Activated CD4-positive, alpha-beta memory T cell treated with anti-CD3 and anti-CD28 coated beads for 36 hours (primary cell): ENCODE results near the gene KIFC3. TPM values are rescaled to one million over a fixed set of nuclear protein-coding genes. Genes with fewer than 3 reads are reported as not detected.
"Not testable (repeated sequence)": the region's sequence is repeated elsewhere in the genome, so short reads cannot be mapped to it uniquely, and the experiment has no call there.

Experiments used
- CTCF ChIA-PET: fragments of 350-600 bp; sonication (Branson Sonifier 250); formaldehyde crosslinking; loops from one replicate; lab custom pipeline; 2021; ENCODE audit warnings: antibody characterized with exemption, inconsistent platforms; lab: Charles Lee
- POLR2A ChIA-PET: fragments of 350-600 bp; sonication (Branson Sonifier 250); formaldehyde crosslinking; loops from one replicate; lab custom pipeline; 2021; ENCODE audit warnings: antibody characterized with exemption; lab: Charles Lee
- DNase-seq: peaks from one replicate; pipeline ENCODE4 v3.0.0-alpha.2; 2020
- H3K27ac Mint-ChIP-seq: one replicate; pipeline ENCODE4 v1.8.0; 2021; ENCODE audit warnings: mixed read lengths
- H3K27me3 Mint-ChIP-seq: one replicate; pipeline ENCODE4 v1.8.0; 2021; ENCODE audit warnings: mixed read lengths
- H3K36me3 Mint-ChIP-seq: one replicate; pipeline ENCODE4 v1.8.0; 2021; ENCODE audit warnings: mixed read lengths
- H3K4me1 Mint-ChIP-seq: one replicate; pipeline ENCODE4 v1.8.0; 2021; ENCODE audit warnings: low read depth, mixed read lengths
- H3K4me3 Mint-ChIP-seq: one replicate; pipeline ENCODE4 v1.8.0; 2021; ENCODE audit warnings: mild to moderate bottlenecking, mixed read lengths
- H3K9me3 Mint-ChIP-seq: one replicate; pipeline ENCODE4 v1.8.0; 2021; ENCODE audit warnings: mixed read lengths
- intact Hi-C: fragments of 100-400 bp; cut with micrococcal nuclease; formaldehyde crosslinking; loops from one replicate; pipeline ENCODE4 v1.15.1; 2023
- total RNA-seq, 2 experiments: library from RNA; stranded (reverse); gene quantifications; one replicate each; pipeline ENCODE4 v1.2.3, GENCODE V29; 2021

Gene KIFC3
- total RNA-seq, 2 experiments from 2014 or later = 0.83 to 1.3 TPM

DNA sequence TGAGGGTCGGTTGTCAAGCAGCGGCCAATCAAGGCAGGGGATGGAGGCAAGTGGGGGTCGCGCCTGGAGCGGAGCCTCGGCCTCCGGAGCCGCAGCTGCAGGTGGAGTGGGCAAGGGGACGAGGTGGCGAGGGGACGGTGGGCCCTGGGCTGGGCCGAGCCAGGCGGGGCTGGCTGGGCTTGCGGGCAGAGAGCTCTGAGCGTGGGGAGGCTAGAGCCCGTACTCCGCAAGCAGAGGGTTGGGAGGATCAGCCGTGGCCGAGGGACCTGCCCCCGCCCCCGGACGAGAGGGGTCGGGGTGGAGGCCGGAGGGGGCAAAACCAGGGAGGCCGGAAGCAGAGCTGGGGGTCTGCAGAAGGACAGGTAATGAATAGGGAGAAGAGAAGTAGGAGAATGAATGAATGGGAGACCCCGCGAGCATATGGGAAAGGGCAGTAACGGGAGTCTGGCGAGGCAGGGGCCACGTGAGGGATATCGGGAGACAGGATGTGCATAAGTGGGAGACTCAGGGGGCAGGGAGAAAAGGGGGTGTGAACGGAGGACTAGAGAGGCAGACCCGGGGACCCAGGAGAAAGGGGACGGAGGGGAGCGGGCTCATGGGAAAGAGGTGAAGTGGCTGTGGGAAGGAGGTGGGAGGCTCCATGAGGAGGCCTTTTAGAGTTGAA is 66.4 kb downstream of the KIFC3 start, which contains the start of gene KATNB1:
Gene KATNB1 (plus strand): TSS at position 16 of the 664 bp plus-strand sequence. CDS start 1,474 bp downstream, outside the sequence.
- Mint-ChIP-seq H3K4me3 (peak within 1 kb of the TSS; percentile 99), H3K4me1 (peaks cover 27% of the 10 kb centered on the region), H3K9me3 (peaks cover 16% of the 10 kb centered on the region), H3K27me3 (peaks cover 2% of the 10 kb centered on the region), H3K27ac (peak within 1 kb of the TSS; percentile 87), H3K36me3 (peaks cover 19% of the 10 kb centered on the region)
- CTCF ChIA-PET = interaction anchor here (0.6 to 4.4 kb wide), 17 partner anchors 20 to 392 kb away, joined by 3 to 30 read pairs (median 3); partner anchors contain the start of genes ADGRG5 and ZNF319
- intact Hi-C loops = loop anchor here (1.0 to 5.0 kb wide), 8 partner anchors 87 to 436 kb away; partner anchors contain the start of genes CFAP20, POLR2C, USB1 and ZNF319
- POLR2A ChIA-PET = interaction anchor here (0.5 to 1.6 kb wide), 9 partner anchors 10 to 976 kb away, joined by 3 to 6 read pairs (median 3); partner anchors contain the start of genes CIAPIN1, COQ9, USB1 and ZNF319
- DNase-seq = no peak

- DNase-seq = peak; percentile 98
- H3K27ac Mint-ChIP-seq = peak overlapping the region; percentile 87
- peaks cover 2% of the 10 kb centered on the region for H3K27me3 Mint-ChIP-seq
- intact Hi-C loops = loop anchor here (1.0 to 5.0 kb wide), 8 partner anchors 86 to 435 kb away; partner anchors contain the start of genes CFAP20, POLR2C, USB1 and ZNF319
- ChIA-PET POLR2A (interaction anchor here (0.5 to 1.6 kb wide), 8 partner anchors 11 to 977 kb away, joined by 3 to 6 read pairs (median 3); partner anchors contain the start of genes CIAPIN1, COQ9, USB1 and ZNF319), CTCF (interaction anchor here (0.8 to 4.4 kb wide), 12 partner anchors 23 to 392 kb away, joined by 3 to 30 read pairs (median 5); partner anchors contain the start of gene ZNF319)
- H3K9me3 Mint-ChIP-seq = peaks cover 16% of the 10 kb centered on the region
- H3K36me3 Mint-ChIP-seq = peaks cover 19% of the 10 kb centered on the region
- peak overlapping the region; percentile 99 for H3K4me3 Mint-ChIP-seq
- H3K4me1 Mint-ChIP-seq = peaks cover 27% of the 10 kb centered on the region
Measured at GRCh38 chr16:57734925-57735754, 67.2 kb downstream of the KIFC3 start.

DNA sequence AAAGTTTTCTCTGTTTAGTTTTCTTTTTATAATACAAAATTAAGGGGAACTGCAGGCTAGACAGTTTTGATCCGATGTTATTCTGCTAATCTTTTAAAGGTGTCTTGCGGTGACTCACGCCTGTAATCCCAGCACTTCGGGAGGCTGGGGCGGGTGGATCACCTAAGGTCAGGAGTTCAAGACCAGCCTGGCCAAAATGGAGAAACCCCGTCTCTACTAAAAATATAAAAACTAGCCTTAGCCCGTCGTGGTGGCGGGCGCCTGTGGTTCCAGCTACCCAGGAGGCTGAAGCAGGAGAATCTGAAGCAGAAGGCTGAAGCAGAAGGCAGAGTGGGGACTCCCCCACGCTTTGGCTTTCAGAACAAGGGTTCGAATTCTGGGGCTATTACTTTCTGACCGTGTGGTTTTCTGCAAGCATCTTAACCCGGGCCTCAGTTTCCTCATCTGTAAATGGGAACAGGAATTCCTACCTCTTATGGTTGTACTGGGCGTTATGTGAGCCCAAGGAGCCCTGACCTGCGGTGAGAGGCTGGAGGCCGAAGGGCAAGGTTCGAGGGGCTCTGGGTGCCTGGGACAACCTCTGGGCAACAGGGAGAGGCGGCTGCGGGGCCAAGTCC is 67.9 kb downstream of the KIFC3 start:
- Mint-ChIP-seq H3K9me3 (peaks cover 16% of the 10 kb centered on the region), H3K27me3 (peaks cover 2% of the 10 kb centered on the region), H3K4me3 (peak overlapping the region; percentile 99), H3K27ac (peak overlapping the region; percentile 87), H3K36me3 (peaks cover 19% of the 10 kb centered on the region), H3K4me1 (peaks cover 27% of the 10 kb centered on the region)
- intact Hi-C loops = loop anchor here (2.0 kb wide), 3 partner anchors 86 to 266 kb away; partner anchors contain the start of genes USB1 and ZNF319
- DNase-seq = no peak
- POLR2A ChIA-PET = interaction anchor here (1.1 to 1.5 kb wide), 3 partner anchors 10 to 287 kb away, joined by 3 read pairs; partner anchors contain the start of genes CIAPIN1 and COQ9
- CTCF ChIA-PET = interaction anchor here (0.7 to 4.4 kb wide), 9 partner anchors 12 to 393 kb away, joined by 3 to 30 read pairs (median 5); partner anchors contain the start of gene ZNF319

DNA sequence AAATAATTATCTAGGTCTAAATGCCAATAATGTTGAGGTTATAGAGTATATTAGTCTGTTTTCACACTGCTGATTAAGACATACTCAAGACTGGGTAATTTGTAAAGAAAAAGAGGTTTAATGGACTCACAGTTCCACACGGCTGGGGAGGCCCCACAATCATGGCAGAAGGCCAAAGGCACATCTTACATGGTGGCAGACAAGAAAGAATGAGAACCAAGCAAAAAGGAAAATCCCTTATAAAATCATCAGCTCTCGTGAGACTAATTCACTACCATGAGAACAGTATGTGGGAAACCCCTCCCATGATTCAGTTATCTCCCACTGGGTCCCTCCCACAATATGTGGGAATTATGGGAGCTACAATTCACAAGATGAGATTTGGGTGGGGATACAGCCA is 69.6 kb downstream of the KIFC3 start:
- H3K27ac Mint-ChIP-seq = no peak overlapping the region
- peaks cover 24% of the 10 kb centered on the region for H3K4me1 Mint-ChIP-seq
- DNase-seq = no peak
- ChIA-PET POLR2A (no interaction called here), CTCF (no interaction called here)
- peaks cover 2% of the 10 kb centered on the region for H3K27me3 Mint-ChIP-seq
- peaks cover 16% of the 10 kb centered on the region for H3K9me3 Mint-ChIP-seq
- H3K4me3 Mint-ChIP-seq = peak overlapping the region; percentile 56
- intact Hi-C loops = no loop called here
- peaks cover 19% of the 10 kb centered on the region for H3K36me3 Mint-ChIP-seq

GRCh38 chr16:57732037-57732436 is 70.3 kb downstream of the KIFC3 start:
- DNase-seq = no peak
- intact Hi-C loops = no loop called here
- Mint-ChIP-seq H3K4me3 (no peak overlapping the region), H3K36me3 (peaks cover 19% of the 10 kb centered on the region), H3K27ac (no peak overlapping the region), H3K4me1 (peaks cover 18% of the 10 kb centered on the region), H3K27me3 (peaks cover 2% of the 10 kb centered on the region), H3K9me3 (peaks cover 16% of the 10 kb centered on the region)
- CTCF ChIA-PET = interaction anchor here (0.6 to 1.4 kb wide), 2 partner anchors 83 to 287 kb away, joined by 3 to 4 read pairs; no protein-coding TSS in a partner anchor
- POLR2A ChIA-PET = no interaction called here

- Mint-ChIP-seq H3K36me3 (peaks cover 18% of the 10 kb centered on the region), H3K27me3 (peaks cover 2% of the 10 kb centered on the region), H3K4me1 (peaks cover 10% of the 10 kb centered on the region), H3K27ac (no peak overlapping the region), H3K4me3 (no peak overlapping the region), H3K9me3 (peaks cover 16% of the 10 kb centered on the region)
- intact Hi-C loops = no loop called here
- ChIA-PET CTCF (interaction anchor here (0.6 to 1.4 kb wide), 2 partner anchors 82 to 286 kb away, joined by 3 to 4 read pairs; no protein-coding TSS in a partner anchor), POLR2A (no interaction called here)
- no peak for DNase-seq
Measured at GRCh38 chr16:57730771-57731730, 71.2 kb downstream of the KIFC3 start.

GRCh38 chr16:57729852-57730251 is 72.4 kb downstream of the KIFC3 start:
- DNase-seq, CTCF ChIA-PET, H3K4me1 Mint-ChIP-seq, intact Hi-C loops, H3K27me3 Mint-ChIP-seq, POLR2A ChIA-PET, H3K27ac Mint-ChIP-seq, H3K4me3 Mint-ChIP-seq: not testable (repeated sequence)
- Mint-ChIP-seq H3K9me3 (peaks cover 16% of the 10 kb centered on the region), H3K36me3 (peaks cover 11% of the 10 kb centered on the region)

DNA sequence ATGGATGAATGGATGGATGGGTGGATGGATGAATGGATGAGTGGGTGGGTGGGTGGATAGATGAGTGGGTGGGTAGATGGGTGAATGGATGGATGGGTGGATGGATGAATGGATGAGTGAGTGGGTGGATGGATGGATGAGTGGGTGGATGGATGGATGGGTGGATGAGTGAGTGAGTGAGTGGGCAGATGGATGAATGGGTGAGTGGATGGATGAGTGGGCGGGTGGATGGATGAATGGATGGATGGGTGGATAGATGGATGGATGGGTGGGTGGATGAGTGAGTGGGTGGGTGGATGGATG is 73.2 kb downstream of the KIFC3 start:
- Mint-ChIP-seq H3K36me3 (peaks cover 11% of the 10 kb centered on the region), H3K4me1 (peaks cover 5% of the 10 kb centered on the region), H3K27ac (no peak overlapping the region), H3K9me3 (peaks cover 16% of the 10 kb centered on the region), H3K27me3 (no peaks in the 10 kb centered on the region), H3K4me3 (no peak overlapping the region)
- intact Hi-C loops = no loop called here
- CTCF ChIA-PET = no interaction called here
- POLR2A ChIA-PET = no interaction called here
- no peak for DNase-seq

DNA sequence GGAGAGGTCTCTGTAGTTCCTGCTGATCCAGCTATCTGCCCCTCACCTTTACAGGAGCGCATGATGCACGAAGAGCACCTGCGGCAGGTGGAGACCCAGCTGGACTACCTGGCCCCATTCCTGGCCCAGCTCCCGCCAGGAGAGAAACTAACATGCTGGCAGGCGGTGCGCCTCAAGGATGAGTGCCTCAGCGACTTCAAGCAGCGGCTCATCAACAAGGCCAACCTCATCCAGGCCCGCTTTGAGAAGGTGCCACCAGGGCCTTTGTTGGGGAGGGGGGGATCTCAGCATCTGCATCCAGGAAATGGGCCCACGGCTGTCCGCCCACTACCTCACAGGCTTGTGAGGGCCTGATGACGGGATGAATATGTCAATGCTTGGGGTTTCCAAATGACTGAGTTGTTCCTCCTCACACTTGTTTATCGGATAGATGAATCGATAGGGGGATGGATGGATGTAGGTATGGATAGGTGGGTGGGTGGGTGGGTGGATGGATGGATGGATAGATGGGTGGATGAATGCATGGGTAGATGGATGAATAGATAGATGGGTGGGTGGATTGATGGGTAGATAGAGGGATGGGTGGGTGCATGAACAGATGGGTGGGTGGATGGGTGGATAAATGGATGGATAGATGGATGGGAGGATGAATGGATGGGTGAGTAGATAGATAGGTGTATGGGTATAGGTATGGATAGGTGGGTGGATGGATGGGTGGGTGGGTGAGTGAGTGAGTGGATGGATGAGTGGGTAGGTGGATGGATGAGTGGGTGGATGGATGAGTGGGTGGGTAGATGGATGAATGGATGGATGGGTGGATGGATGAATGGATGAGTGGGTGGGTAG is 73.7 kb downstream of the KIFC3 start:
- Mint-ChIP-seq H3K4me1 (peaks cover 5% of the 10 kb centered on the region), H3K36me3 (peaks cover 9% of the 10 kb centered on the region), H3K27ac (no peak overlapping the region), H3K27me3 (no peaks in the 10 kb centered on the region), H3K9me3 (peaks cover 15% of the 10 kb centered on the region), H3K4me3 (no peak overlapping the region)
- ChIA-PET CTCF (interaction anchor here (1.0 kb wide), 1 partner anchor 80 kb away, joined by 3 read pairs; no protein-coding TSS in a partner anchor), POLR2A (no interaction called here)
- intact Hi-C loops = no loop called here
- peak; percentile 43 for DNase-seq

DNA sequence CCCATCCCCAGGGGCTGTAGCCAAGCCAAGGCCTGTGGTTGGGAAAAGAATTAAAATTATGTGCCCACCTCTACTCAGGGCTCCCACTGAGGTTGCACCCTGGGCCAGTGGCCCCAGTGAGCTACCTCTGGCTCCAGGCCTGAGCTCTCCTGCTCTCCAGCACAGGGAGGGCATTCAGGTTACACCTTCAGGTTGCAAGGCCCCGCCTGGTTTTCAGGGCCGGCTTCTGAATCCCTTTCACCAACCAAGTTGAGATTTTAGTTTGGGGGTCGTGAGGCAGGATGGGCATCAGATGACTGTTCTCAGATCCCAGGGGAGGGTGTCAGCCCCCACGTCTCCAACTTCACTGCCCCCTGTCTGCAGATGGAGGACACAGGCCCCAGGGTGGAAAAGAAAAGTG is 74.7 kb downstream of the KIFC3 start:
- ChIA-PET CTCF (interaction anchor here (1.0 kb wide), 1 partner anchor 79 kb away, joined by 3 read pairs; no protein-coding TSS in a partner anchor), POLR2A (interaction anchor here (0.6 kb wide), 1 partner anchor 10 kb away, joined by 5 read pairs; no protein-coding TSS in a partner anchor)
- Mint-ChIP-seq H3K36me3 (peaks cover under 1% of the 10 kb centered on the region), H3K9me3 (peaks cover 6% of the 10 kb centered on the region), H3K27me3 (no peaks in the 10 kb centered on the region), H3K4me1 (no peaks in the 10 kb centered on the region), H3K4me3 (no peak overlapping the region), H3K27ac (no peak overlapping the region)
- intact Hi-C loops = no loop called here
- DNase-seq = no peak
